ENCODE measurements around the gene CATSPER3. TPM values are rescaled to one million over a fixed set of nuclear protein-coding genes. Genes with fewer than 3 reads are reported as not detected.

Gene CATSPER3
- total RNA-seq, 2 donors from 2014 or later: 0.79 to 1.1 TPM

DNA sequence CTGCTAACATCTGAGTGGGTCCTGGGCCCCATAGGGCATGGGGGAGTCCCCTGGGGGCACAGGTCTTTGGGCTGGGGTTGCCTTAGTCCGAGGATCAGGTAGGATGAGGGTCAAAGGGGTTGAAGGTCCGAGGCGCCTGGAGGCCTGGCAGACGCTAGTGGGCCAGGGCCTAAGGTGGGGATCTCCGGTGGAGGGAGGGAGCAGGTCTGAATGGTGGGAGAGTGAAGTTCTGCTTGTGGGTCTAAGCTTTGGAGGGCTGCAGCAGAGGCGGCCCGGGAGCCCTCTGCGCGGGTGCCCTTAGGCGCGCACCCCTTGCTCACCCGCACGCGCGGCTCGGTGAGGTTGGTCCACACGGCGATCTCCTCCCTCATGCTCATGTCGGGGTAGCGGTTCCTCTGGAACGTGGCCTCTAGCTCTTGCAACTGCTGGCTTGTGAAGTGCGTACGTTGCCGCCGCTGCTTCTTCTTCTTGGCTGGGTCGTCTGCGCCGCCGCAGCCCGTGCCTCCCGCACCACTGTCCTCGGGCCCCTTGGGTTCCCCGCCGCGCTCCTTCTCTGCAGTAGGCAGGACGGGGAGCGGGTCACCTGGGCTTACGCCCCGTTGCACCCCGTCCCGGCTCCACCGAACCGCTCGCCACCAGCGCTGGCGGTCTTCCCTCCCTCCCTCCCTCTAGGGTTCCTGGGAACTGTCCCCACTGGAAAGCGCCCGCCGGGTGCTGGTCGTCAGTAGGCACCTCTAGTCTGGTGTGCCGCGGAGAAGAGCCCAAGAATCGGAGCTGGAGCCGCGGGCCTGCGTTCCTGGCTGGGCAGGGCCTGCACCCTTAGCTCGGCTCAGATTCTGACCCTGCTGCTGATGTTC, 63.5 kb downstream of the CATSPER3 start:
- peaks cover 4 to 14% of the 10 kb centered on the region in 2 donors for H3K36me3 Mint-ChIP-seq (ENCODE audit: insufficient read depth in 2 of 2)
- peaks cover 38% of the 10 kb centered on the region for H3K4me1 Mint-ChIP-seq (ENCODE audit: low read depth)
- H3K9me3 Mint-ChIP-seq: no peaks in the 10 kb centered on the region
- H3K4me3 Mint-ChIP-seq: peak overlapping the region; percentile 65 to 88
- ATAC-seq (replicated peaks in 1 of 2): peak; percentile 18 to 21
- no peak overlapping the region for H3K27ac Mint-ChIP-seq
- H3K27me3 Mint-ChIP-seq (ENCODE audit: low read depth): peaks cover 85% of the 10 kb centered on the region
- peak in 1 of 2 donors; percentile 35 for DNase-seq

DNA sequence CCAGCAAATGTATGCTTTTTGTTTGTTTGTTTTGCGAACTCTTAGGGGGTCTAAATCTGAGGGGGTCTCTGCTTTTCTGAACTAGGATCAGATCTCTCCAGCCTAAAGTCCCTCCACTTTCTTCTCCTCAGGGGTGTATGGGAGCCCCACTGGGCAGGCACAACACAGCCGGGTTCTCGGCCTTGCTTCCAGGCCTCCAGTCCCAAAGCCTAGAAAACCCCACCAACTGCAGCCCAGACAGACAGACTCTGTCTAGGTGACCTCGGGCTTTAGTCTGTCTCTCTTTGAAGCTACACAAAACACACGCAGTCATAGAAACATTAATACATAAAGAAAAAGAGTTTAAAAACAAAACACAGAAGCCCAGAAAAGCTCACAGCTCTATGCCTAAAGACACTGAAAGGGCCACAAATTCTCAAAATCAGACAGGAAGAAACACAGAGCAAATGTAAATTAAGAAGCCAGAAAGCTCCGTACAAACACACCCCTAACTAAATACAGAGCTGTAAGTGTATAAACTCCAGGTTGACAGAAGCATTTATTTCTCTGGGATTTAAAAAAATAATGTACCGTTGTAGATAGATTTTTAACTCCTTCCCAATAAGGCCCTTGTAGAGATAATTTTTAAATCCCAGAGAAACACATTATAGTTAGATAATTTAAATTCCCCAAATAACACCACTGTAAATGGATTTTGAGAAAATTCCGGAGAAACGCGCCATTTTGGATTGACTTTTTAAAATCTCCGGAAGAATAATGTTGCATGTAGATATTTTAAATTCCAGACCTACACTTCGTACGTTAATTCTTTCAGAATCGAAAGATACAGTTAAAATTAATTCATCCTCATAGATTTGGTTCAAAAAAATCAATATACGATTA, 64.3 kb downstream of the CATSPER3 start:
- DNase-seq (no peak), ATAC-seq (replicated peaks in 1 of 2) (no peak)
- Mint-ChIP-seq H3K36me3 (ENCODE audit: insufficient read depth in 2 of 2) (peaks cover 4 to 14% of the 10 kb centered on the region in 2 donors), H3K4me3 (peak overlapping the region; percentile 65 to 88), H3K27me3 (ENCODE audit: low read depth) (peaks cover 85% of the 10 kb centered on the region), H3K27ac (no peak overlapping the region), H3K4me1 (ENCODE audit: low read depth) (peaks cover 38% of the 10 kb centered on the region), H3K9me3 (no peaks in the 10 kb centered on the region)

DNA sequence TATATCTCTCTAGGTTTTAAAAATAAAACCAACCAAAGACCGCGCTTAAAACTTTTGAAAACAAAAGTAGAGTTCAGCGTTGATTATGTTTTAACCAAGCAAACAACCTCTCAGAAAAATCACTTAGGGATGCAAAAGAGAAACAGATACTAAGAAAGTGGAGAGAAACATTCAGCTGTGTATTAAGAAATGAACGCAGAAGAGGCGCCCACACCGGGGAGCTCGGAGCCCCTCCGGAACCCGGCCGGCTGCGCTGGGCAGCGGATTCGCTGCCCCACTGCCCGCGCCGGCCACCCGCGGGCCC, 64.9 kb downstream of the CATSPER3 start:
- peaks cover 85% of the 10 kb centered on the region for H3K27me3 Mint-ChIP-seq (ENCODE audit: low read depth)
- H3K4me1 Mint-ChIP-seq (ENCODE audit: low read depth): peaks cover 38% of the 10 kb centered on the region
- H3K27ac Mint-ChIP-seq: no peak overlapping the region
- ATAC-seq (replicated peaks in 1 of 2): no peak
- H3K9me3 Mint-ChIP-seq: no peaks in the 10 kb centered on the region
- H3K4me3 Mint-ChIP-seq: peak overlapping the region; percentile 59 to 88
- DNase-seq: no peak
- H3K36me3 Mint-ChIP-seq (ENCODE audit: insufficient read depth in 2 of 2): peaks cover 4 to 14% of the 10 kb centered on the region in 2 donors

- Mint-ChIP-seq H3K27ac (no peak overlapping the region), H3K4me3 (peak overlapping the region; percentile 81 to 84), H3K36me3 (ENCODE audit: insufficient read depth in 2 of 2) (peaks cover 4 to 14% of the 10 kb centered on the region in 2 donors), H3K9me3 (no peaks in the 10 kb centered on the region), H3K27me3 (ENCODE audit: low read depth) (peaks cover 89% of the 10 kb centered on the region), H3K4me1 (ENCODE audit: low read depth) (peaks cover 38% of the 10 kb centered on the region)
- ATAC-seq (replicated peaks in 1 of 2) (peak; percentile 45 to 57), DNase-seq (peak; percentile 35 to 49)
Observed at GRCh38 chr5:135032999-135033861, 65.5 kb downstream of the CATSPER3 start.

DNA sequence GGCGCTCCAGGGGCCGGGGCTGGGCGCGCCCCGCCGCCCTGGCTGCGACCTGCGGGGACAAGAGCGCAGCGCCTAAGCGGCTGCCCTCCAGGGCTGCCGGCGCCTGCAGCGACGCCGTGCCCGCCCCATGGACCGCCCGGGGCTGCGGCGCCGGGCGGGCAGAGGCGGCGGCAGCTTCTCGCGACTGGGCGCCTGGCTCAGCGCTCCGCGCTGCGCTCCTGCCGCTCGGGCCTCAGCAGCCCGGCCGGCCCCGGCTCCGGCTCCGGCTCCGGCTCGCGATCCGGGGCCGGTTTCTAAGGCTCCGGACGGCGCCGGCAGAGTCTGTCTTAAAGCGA, 66.2 kb downstream of the CATSPER3 start, which contains the start of gene PITX1:
Gene PITX1, minus strand, starts transcription at position 328 of the 335 bp plus-strand sequence. CDS start 347 bp downstream, outside the sequence.
- peaks cover 91% of the 10 kb centered on the region for H3K27me3 Mint-ChIP-seq (ENCODE audit: low read depth)
- no peaks in the 10 kb centered on the region for H3K9me3 Mint-ChIP-seq
- H3K27ac Mint-ChIP-seq: no peak within 1 kb of the TSS
- H3K36me3 Mint-ChIP-seq (ENCODE audit: insufficient read depth in 2 of 2): peaks cover 4 to 14% of the 10 kb centered on the region in 2 donors
- DNase-seq: peak in 1 of 2 donors; percentile 43
- peaks cover 38% of the 10 kb centered on the region for H3K4me1 Mint-ChIP-seq (ENCODE audit: low read depth)
- ATAC-seq (replicated peaks in 1 of 2): peak; percentile 51 to 53
- H3K4me3 Mint-ChIP-seq: peak within 1 kb of the TSS; percentile 83 to 88

- peak; percentile 56 to 59 for DNase-seq
- no peak overlapping the region for H3K27ac Mint-ChIP-seq
Observed at GRCh38 chr5:135034236-135034962, 66.7 kb downstream of the CATSPER3 start.

DNA sequence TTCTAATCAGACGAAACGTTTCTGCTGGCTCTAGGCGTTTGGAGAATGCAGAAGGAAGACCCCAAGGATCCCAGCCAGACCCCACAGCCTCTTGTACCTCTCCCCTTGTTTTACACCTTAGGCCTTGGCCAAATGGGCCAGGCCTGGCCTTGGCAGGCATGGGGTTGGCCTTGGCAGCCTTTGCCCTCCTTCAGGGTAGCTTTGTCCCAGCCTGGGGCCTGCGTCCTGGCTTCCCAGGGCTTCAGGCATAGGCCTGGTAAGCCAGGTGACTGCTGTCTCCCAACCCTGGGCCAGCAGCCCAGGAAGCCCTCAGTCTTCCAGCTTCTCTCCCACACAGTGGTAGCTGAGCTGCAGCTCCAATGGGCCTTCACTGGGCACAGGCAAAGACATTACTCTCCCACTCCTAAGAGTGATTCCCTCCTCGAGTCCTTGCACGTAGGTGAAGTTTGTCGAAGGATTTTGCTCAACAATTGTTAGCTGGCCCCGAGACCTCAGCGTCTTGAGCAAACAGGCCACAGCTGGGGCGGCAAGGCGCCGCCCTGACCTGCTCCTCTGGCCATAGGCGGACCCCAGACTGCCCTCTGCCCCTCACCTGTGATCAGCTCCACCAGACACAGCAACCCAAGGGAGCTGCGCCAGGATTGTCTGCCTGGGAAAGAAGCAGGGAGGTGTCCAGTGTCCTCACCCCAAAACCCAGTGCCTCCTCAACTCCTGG, 67.4 kb downstream of the CATSPER3 start:
- peak overlapping the region; percentile 83 to 88 for H3K4me3 Mint-ChIP-seq
- H3K27me3 Mint-ChIP-seq (ENCODE audit: low read depth): peaks cover 81% of the 10 kb centered on the region
- H3K27ac Mint-ChIP-seq: no peak overlapping the region
- DNase-seq (no peak), ATAC-seq (replicated peaks in 1 of 2) (no peak)
- H3K9me3 Mint-ChIP-seq: no peaks in the 10 kb centered on the region
- peaks cover 38% of the 10 kb centered on the region for H3K4me1 Mint-ChIP-seq (ENCODE audit: low read depth)
- H3K36me3 Mint-ChIP-seq (ENCODE audit: insufficient read depth in 2 of 2): peaks cover 0 to 7% of the 10 kb centered on the region in 2 donors

More at GRCh38 chr5:135034236-135034962, 66.7 kb downstream of the CATSPER3 start:
- Mint-ChIP-seq H3K4me3 (peak overlapping the region; percentile 83 to 88), H3K9me3 (no peaks in the 10 kb centered on the region), H3K27me3 (ENCODE audit: low read depth) (peaks cover 86% of the 10 kb centered on the region), H3K36me3 (ENCODE audit: insufficient read depth in 2 of 2) (peaks cover 2 to 12% of the 10 kb centered on the region in 2 donors), H3K4me1 (ENCODE audit: low read depth) (peaks cover 38% of the 10 kb centered on the region)
- peak; percentile 45 for ATAC-seq (replicated peaks in 1 of 2)

DNA sequence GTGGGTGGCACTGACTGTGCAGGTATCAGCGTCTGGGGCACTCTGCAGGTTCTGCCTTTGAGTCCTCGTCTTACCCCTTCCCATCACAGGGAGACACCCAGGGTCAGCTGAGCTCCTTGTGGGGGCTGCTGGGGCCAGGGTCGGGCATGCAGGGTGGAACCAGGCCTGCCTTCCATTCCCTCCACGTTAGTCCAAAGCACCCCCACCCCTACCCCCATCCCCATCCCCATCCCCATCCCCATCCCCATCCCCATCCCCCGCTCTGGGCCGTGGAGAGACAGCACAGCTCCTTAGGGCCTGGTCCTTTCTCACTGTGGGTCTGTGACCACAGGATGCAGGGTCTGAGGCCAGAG, 67.9 kb downstream of the CATSPER3 start:
- DNase-seq (no peak), ATAC-seq (replicated peaks in 1 of 2) (no peak)
- H3K36me3 Mint-ChIP-seq (ENCODE audit: insufficient read depth in 2 of 2): peaks cover 0 to 7% of the 10 kb centered on the region in 2 donors
- H3K4me1 Mint-ChIP-seq (ENCODE audit: low read depth): peaks cover 34% of the 10 kb centered on the region
- H3K4me3 Mint-ChIP-seq: no peak overlapping the region
- H3K27me3 Mint-ChIP-seq (ENCODE audit: low read depth): peaks cover 81% of the 10 kb centered on the region
- H3K27ac Mint-ChIP-seq: no peak overlapping the region
- H3K9me3 Mint-ChIP-seq: no peaks in the 10 kb centered on the region

DNA sequence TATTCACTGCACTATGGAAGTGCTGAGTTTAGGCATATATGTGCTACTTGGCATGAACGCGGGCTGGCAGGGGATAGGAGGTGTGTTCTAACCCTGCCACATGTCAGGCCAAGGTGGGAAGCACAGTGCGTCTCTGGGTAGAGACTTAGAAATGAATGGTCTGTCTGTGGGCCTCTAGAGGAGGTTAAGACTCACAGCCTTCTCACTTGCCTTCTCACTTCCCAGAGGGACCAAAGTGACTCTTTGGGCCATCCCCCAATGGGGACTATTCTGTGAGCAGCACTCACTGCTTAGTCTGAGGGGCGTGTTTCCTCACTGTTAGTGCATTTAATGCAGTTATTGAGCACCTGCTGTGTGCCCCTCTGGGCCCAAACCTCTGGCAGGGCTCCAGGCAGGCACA, 68.7 kb downstream of the CATSPER3 start:
- H3K4me3 Mint-ChIP-seq: no peak overlapping the region
- H3K9me3 Mint-ChIP-seq: no peaks in the 10 kb centered on the region
- ATAC-seq (replicated peaks in 1 of 2) (no peak), DNase-seq (no peak)
- peaks cover 0 to 7% of the 10 kb centered on the region in 2 donors for H3K36me3 Mint-ChIP-seq (ENCODE audit: insufficient read depth in 2 of 2)
- H3K27ac Mint-ChIP-seq: no peak overlapping the region
- H3K4me1 Mint-ChIP-seq (ENCODE audit: low read depth): peaks cover 27% of the 10 kb centered on the region
- peaks cover 81% of the 10 kb centered on the region for H3K27me3 Mint-ChIP-seq (ENCODE audit: low read depth)

- Mint-ChIP-seq H3K27me3 (ENCODE audit: low read depth) (peaks cover 81% of the 10 kb centered on the region), H3K36me3 (ENCODE audit: insufficient read depth in 2 of 2) (peaks cover 0 to 6% of the 10 kb centered on the region in 2 donors), H3K4me1 (ENCODE audit: low read depth) (peaks cover 16% of the 10 kb centered on the region), H3K9me3 (no peaks in the 10 kb centered on the region), H3K27ac (no peak overlapping the region), H3K4me3 (no peak overlapping the region)
- no peak for ATAC-seq (replicated peaks in 1 of 2)
- DNase-seq: no peak
Observed at GRCh38 chr5:135037519-135038204, 70.0 kb downstream of the CATSPER3 start.

DNA sequence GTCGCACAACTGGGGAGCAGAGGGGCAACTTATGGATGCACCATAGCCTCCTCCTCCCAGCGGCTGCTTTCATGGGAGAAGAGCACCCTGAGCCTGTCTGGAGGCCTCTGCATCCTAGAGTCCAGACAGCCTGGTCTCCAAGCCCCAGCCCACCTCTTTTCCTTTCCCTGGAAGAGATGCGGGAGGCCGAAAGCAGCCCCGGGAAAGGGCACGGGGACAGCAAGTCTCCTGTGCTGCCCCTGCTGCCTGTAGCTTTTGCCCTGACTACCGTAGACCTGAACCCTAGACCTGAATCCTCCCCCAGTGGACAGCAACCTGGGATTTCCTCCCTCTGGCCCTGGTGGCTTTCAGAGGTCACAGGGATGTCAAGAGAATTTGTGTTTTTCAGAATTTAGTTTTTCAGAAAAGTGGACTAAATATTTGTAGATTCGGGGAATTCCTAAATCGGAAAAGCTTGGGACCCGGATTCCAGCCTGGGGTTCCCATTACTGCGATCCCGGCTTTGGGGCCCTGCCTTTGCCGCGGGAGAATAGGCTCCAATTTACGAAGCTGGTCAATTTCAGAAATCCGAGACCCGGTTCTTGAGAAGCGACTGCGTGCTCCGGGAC, 70.6 kb downstream of the CATSPER3 start:
- Mint-ChIP-seq H3K4me1 (ENCODE audit: low read depth) (peaks cover 11% of the 10 kb centered on the region), H3K4me3 (peak overlapping the region; percentile 18 to 24), H3K36me3 (ENCODE audit: insufficient read depth in 2 of 2) (peaks cover 0 to 3% of the 10 kb centered on the region in 2 donors), H3K27ac (no peak overlapping the region), H3K27me3 (ENCODE audit: low read depth) (peaks cover 81% of the 10 kb centered on the region), H3K9me3 (no peaks in the 10 kb centered on the region)
- no peak for DNase-seq
- ATAC-seq (replicated peaks in 1 of 2): no peak

All from activated T-cell treated with anti-CD3 and anti-CD28 coated beads, Interleukin-2, amount 50 U/mL, for 72 hours (primary cell).